ENCODE data around the gene SELP. TPM values are rescaled to one million over a fixed set of nuclear protein-coding genes. Genes with fewer than 3 reads are reported as not detected.

SELP gene
- total RNA-seq, 2 donors from 2014 or later = 9.3 to 43.2 TPM

- no peak for TF ChIP-seq CTCF (IDR thresholded peaks at IDR 0.05)
- Histone ChIP-seq H3K4me1 (ENCODE audit: control insufficient read depth in 1 of 2, low read depth in 2 of 2) (peaks cover 0 to 6% of the 10 kb centered on the region in 2 donors), H3K27ac (no peak overlapping the region), H3K36me3 (no peaks in the 10 kb centered on the region), H3K4me3 (no peak overlapping the region), H3K27me3 (replicated peaks; ENCODE audit: insufficient read depth) (no peaks in the 10 kb centered on the region), H3K9me3 (no peaks in the 10 kb centered on the region)
- ATAC-seq (ENCODE audit: insufficient number of reproducible peaks, low FRiP score, low read depth) = no peak
- no peak for DNase-seq (ENCODE audit: low spot score)
These were observed 45.3 kb downstream of the SELP start for GRCh38 chr1:169584483-169585144.

- Histone ChIP-seq H3K9me3 (no peaks in the 10 kb centered on the region), H3K36me3 (no peaks in the 10 kb centered on the region), H3K27ac (no peak overlapping the region), H3K4me1 (ENCODE audit: control insufficient read depth in 1 of 2, low read depth in 2 of 2) (no peaks in the 10 kb centered on the region), H3K27me3 (replicated peaks; ENCODE audit: insufficient read depth) (no peaks in the 10 kb centered on the region), H3K4me3 (no peak overlapping the region)
- DNase-seq (ENCODE audit: low spot score) (no peak), ATAC-seq (ENCODE audit: insufficient number of reproducible peaks, low FRiP score, low read depth) (no peak)
- TF ChIP-seq CTCF (IDR thresholded peaks at IDR 0.05) = no peak
These were observed 51.8 kb downstream of the SELP start for GRCh38 chr1:169577981-169578738.

- ATAC-seq (ENCODE audit: insufficient number of reproducible peaks, low FRiP score, low read depth) = no peak
- H3K9me3 ChIP-seq = no peaks in the 10 kb centered on the region
- TF ChIP-seq CTCF (IDR thresholded peaks at IDR 0.05) = no peak
These were observed 53.0 kb downstream of the SELP start for GRCh38 chr1:169576935-169577331.

GRCh38 chr1:169576241-169576934, 53.5 kb downstream of the SELP start:
- TF ChIP-seq CTCF (IDR thresholded peaks at IDR 0.05) = no peak
- DNase-seq (ENCODE audit: low spot score) (no peak), ATAC-seq (ENCODE audit: insufficient number of reproducible peaks, low FRiP score, low read depth) (no peak)

More at GRCh38 chr1:169576935-169577331, 53.0 kb downstream of the SELP start:
- Histone ChIP-seq H3K4me3 (no peak overlapping the region), H3K27ac (no peak overlapping the region), H3K4me1 (ENCODE audit: control insufficient read depth in 1 of 2, low read depth in 2 of 2) (no peaks in the 10 kb centered on the region), H3K27me3 (replicated peaks; ENCODE audit: insufficient read depth) (no peaks in the 10 kb centered on the region), H3K36me3 (no peaks in the 10 kb centered on the region)
- DNase-seq (ENCODE audit: low spot score) = no peak

GRCh38 chr1:169574336-169574735, 55.6 kb downstream of the SELP start:
- Histone ChIP-seq H3K4me3 (no peak overlapping the region), H3K27ac (no peak overlapping the region), H3K9me3 (no peaks in the 10 kb centered on the region), H3K36me3 (no peaks in the 10 kb centered on the region), H3K4me1 (ENCODE audit: control insufficient read depth in 1 of 2, low read depth in 2 of 2) (no peaks in the 10 kb centered on the region), H3K27me3 (replicated peaks; ENCODE audit: insufficient read depth) (no peaks in the 10 kb centered on the region)
- no peak for ATAC-seq (ENCODE audit: insufficient number of reproducible peaks, low FRiP score, low read depth)
- DNase-seq (ENCODE audit: low spot score) = no peak
- no peak for TF ChIP-seq CTCF (IDR thresholded peaks at IDR 0.05)

More at GRCh38 chr1:169576241-169576934, 53.5 kb downstream of the SELP start:
- no peaks in the 10 kb centered on the region for H3K4me1 ChIP-seq (ENCODE audit: control insufficient read depth in 1 of 2, low read depth in 2 of 2)
- H3K9me3 ChIP-seq = no peaks in the 10 kb centered on the region
- no peaks in the 10 kb centered on the region for H3K27me3 ChIP-seq (replicated peaks; ENCODE audit: insufficient read depth)
- H3K4me3 ChIP-seq = no peak overlapping the region
- no peak overlapping the region for H3K27ac ChIP-seq
- no peaks in the 10 kb centered on the region for H3K36me3 ChIP-seq

All from thoracic aorta (tissue), 2 donors.